ENCODE measurements around the gene ASPDH.

The ASPDH gene

DNA sequence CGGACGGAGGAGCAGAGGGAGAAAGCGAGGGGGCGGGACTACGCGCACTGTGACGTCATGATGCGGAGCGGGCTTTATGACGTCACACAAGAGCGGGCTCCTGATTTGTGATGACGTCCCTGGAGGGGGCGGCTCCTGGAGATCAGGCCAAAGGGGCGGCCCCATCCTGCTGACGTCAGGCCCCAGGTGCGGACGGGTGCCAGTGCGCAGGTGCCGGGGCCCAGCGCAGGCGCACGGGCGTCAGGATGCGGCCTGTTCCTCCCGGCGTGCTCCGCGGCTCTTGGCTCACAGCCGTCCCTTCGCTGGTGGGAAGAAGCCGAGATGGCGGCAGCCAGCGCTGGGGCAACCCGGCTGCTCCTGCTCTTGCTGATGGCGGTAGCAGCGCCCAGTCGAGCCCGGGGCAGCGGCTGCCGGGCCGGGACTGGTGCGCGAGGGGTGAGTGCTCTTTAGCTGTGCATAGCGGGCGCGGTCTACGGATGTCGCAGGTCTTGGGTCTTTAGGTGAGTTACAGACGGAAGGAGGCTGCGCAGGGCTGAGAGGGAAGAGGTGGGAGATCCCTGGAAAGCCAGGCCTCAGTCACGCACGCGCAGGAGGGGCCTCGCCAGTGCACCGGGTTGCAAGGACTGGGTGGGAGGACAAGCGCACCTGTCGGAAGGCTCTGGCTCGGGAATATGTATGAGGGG is 37.3 kb downstream of the ASPDH start, which contains the start of the genes EMC10 and GARIN5A:
TSS of gene EMC10 (plus strand) at position 284 of the 683 bp plus-strand sequence. CDS start at position 322, 38 bp downstream.
TSS of gene GARIN5A (minus strand) at position 625 of the 683 bp plus-strand sequence. CDS start at position 165, 460 bp downstream.
- peak; percentile 83 for DNase-seq

DNA sequence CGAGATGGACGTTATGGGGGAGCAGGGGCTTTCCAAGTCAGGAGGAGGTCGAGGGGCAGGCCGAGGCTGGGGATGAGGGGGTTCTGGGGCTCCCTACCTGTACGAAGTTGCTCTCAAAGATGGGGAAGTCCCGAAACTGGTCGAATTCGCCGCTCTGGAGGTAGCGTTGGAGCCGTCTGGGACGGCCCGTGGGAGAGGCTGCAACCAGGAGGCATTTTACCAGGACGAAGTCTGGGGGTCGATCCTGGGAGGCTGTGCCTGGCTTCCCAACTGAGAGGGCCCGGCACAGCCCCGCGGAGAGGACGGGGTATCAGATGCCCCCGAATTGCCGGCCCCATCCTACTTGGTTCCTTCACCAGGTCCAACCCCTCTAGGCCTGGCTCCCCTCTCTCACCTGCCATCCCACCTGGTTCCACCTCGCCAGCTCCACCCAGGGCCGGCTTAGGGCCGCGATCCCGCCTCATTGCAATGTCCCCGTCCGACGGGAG is 37.9 kb downstream of the ASPDH start:
- no peak for DNase-seq

DNA sequence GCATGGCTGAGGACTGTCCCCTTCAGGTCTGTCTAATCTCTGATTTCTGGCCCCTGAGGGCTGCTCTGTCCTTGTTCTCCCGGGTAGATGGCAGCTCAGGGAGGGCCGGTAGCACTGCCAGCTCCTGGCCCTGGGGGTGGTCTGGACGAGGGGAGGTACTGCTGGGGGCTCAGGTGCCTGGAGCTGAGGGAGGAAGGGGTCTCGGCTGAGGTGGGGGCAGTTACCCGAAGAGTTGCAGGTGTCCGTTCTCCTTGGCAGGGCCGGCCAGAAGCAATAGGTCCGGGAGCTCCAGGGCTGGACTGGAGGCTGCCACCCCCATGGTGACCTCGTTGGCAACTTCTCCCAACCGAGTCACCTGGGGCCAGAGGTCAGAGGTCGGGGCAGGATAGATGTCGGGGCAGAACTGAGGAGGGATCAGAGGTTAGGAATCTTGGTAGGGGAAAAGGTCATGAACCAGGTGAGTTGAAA is 38.6 kb downstream of the ASPDH start:
- DNase-seq = no peak

DNA sequence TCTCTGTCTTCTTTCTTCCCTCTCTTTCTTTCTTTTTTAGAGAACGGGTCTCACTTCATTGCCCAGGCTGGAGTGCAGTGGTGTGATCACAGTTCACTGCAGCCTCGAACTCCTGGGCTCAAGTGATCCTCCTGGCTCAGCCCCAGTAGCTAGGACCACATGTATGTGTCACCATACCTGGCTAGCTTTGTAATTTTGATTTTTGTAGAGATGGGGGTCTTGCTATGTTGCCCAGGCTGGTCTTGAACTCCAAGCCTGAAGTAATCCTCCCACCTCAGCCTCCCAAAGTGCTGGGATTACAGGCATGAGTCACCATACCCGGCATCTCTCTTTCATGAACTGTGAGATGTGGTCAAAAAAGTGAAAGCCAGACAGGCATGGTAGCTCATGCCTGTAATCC is 40.4 kb downstream of the ASPDH start:
- DNase-seq = peak; percentile 9

DNA sequence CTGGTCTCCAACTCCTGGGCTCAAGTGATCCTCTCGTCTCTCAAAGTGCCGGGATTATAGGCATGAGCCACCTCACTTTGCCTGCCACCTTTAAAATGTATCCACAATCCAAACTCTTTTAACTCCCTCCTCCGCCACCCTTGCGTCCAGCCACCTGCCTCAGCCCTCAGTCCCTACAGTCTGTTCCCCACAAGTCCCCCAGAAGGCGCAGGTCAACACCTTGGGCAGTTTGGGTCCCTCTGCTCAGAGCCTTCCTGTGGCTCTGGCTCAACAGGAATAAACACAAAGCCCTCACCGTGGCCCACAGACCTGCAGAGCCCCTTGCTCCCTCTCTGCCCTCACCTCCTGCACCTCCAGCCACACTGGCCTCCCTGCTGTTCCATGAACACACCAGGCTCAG is 44.9 kb downstream of the ASPDH start:
- no peak for DNase-seq

DNA sequence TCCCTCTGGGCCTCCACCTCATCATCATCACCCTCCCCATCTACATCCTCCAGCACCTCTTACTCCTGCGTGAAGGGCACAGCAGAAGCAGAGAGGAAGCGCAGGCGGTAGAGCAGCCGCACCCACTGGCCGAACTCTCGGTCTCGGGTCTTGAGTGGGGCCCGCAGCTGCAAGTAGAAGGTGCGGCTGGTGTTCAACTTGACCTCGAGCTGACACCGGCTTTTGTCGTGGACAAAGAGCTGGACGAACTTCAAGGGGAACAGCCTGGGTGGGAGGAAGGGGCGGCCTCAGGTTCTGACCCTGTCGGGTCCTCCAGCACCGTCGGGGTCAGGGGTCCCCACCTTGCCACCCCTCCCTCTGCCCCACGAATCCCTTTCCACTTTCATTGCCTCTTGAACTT is 46.1 kb downstream of the ASPDH start:
- no peak for DNase-seq

DNA sequence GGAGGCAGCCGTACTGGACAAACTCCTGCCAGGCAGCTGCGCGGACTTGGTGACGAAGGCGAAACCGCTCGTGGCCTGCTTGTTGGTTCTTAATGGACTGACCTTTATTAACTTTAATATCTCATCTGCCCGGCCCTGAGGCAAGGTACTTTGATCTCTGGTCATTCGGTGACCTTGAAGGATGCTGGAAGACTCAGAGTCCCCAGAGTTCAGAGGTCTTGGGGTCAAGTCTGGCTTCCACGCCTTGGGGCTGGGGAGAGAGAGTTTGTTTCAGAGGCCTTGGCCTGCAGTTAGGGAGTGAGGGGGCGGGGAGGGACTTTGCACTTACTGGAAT is 47.0 kb downstream of the ASPDH start:
- DNase-seq = no peak

DNA sequence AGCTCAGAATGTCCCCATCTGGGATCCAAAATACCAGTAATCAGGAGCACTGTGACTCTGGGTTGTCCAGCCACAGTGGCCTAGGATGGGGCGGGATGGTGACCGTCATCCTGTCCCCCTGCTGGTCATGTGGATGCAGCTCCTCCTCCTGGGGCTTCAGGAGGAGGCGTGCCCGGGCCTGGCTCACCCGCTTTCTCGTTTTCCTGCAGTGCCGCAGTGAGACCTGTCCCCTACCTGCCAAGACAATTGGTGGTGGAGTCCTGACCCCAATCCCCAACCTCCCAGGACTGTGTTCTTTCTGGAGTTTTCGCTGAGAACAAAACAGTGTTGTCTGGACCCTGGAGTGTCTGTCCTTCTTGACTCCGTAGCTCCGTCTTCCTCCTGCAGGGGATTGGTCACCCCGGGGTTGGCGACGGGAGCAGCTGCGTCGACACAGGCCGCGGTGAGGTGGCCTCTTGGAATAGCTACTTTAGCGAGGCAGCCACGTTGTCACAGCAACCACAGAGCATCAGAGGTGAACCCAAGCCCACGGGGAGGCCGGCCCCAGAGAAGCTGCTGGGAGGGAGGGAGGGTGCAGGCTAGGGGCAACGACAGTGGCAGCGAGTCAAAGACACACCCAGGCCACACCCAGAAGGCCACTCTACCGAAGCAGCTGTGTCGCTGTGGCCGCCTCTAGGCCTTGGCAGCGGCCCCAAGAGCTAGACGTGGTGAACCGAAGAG is 47.6 kb downstream of the ASPDH start:
- peak; percentile 33 for DNase-seq

DNA sequence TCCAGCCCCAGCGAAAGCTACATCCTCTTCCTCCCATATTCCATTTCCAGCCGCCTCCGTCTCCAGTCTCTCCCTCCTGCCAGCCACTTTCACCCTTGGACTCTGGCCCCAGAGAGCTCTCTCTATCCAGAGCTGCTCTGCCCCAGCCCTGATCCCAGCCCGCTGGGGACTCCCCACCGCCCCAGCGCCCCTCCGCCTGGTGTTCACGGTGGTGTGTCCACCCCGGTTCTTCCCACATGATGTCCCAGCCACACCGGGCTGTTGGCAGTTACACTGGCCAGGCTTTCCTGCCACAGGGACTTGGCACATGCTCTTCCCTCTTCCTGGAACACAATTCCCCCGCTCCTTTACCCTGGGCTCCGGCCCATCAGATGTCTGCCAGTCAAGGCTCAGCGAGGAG is 48.7 kb downstream of the ASPDH start:
- no peak for DNase-seq

DNA sequence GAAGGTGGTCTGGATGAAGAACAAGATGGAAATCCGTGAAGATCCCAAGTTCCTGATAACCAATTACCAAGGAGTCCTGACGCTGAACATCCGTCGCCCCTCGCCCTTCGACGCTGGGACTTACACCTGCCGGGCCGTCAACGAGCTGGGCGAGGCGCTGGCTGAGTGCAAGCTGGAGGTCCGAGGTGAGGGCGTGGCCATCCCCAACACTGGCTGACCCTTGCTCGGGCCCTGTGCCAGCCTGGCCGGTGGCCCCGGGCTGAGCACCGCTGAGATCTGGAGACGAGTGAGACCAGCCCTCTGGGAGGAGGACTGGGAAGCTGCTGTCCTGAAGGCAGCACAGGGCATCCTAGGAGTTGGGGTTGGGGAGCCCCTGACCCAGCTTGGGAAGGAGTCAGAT is 49.4 kb downstream of the ASPDH start:
- DNase-seq = no peak

DNA sequence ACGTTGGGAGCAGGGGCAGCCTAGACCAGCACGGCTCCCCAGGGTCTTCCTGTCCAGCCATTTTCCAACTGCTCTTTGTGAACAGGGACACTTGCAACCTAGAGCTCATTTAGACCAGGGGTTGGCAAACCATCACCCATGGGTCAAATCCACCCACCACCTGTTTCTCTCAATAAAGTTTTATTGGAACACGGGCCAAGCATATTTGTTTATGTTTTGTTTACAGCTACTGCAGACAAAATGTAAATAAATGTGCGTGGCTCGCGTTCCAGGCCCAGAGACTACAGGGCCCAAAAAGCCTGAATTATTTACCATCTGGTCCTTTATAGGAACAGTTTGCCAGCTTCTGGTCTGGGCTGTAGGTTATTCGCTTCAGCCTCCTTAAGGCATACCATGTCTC is 50.7 kb downstream of the ASPDH start:
- no peak for DNase-seq
